Stimulated activated CD8-positive, alpha-beta memory T cell treated with anti-CD3 and anti-CD28 coated beads, Interleukin-15, amount 100 ng/mL, for 1 hour (primary cell): ENCODE results near the gene HLTF.

Source experiments
- DNase-seq: peaks from one replicate; pipeline ENCODE4 v3.0.0-alpha.2; 2020; ENCODE audit warnings: low read depth

The HLTF gene

GRCh38 chr3:149085828-149086231, 503 bp downstream of the HLTF start:
- peak; percentile 4 for DNase-seq

GRCh38 chr3:149081772-149082171, 4.6 kb downstream of the HLTF start:
- no peak for DNase-seq

- no peak for DNase-seq
Measured at GRCh38 chr3:149080699-149081091, 5.6 kb downstream of the HLTF start.

DNA sequence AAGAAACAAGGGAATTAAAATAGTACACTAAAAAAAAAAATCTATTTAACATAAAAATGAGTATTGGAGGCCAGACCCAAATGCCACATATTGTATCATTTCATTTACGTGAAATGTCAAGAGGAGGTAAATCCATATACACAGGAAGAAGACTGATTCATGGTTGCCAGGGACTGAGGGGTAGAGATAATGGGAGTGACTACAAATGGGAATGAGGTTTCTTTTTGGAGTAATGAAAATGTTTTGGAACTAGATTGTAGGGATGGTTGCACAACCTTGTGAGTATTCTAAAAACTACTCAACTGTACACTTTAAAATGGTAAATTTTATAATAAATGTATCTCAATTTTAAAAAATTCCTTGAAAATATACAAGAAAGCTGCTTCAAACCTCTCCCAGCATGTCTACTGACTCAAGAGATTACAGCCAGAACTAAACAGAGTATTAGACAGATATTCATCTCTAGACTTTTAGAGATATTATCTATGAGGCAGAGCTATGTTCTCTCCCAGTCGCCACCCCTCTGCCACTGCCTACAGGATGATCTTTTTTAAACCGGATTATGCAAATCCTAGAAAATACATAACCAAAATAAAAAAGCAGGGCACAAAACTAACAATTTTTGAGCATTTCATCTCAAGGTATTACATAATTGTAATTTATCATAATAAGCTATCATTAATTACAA, 6.2 kb downstream of the HLTF start:
- no peak for DNase-seq

- no peak for DNase-seq
Measured at GRCh38 chr3:149077628-149078027, 8.7 kb downstream of the HLTF start.

DNA sequence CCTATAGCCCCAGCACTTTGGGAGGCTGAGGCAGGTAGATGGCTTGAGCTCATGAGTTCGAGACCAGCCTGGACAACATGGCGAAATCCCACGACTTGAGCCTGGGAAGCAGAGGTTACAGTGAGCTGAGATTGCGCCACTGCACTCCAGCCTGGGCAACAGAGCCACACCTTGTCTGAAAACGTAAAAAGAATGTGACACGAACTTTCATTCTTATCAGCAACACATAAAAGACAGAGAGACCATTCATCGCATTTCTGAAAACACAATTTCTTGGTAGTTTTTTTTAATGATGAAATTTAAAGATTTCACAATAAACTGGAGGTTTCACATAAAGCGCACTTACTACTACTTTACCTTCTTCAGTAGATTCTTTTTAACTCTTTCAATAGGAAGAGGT, 18.4 kb downstream of the HLTF start:
- no peak for DNase-seq

DNA sequence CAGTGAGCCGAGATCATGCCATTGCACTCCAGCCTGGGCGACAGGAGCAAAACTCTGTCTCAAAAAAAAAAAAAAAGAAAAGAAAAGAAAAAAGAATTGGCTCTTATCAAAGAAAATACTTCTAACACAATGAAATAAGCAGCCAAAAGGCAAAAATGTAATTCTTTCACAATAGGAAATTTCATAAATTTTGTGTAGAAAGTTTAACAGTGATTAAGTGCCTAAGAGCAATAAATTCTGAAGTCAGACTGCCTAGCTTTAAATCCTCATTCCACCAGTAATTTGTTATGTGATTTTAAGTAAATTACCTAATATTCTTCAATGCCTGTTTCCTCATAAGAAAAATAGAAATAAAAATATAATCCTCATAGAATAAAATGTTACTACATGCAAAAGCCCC, 24.6 kb downstream of the HLTF start:
- no peak for DNase-seq

- DNase-seq: no peak
Measured at GRCh38 chr3:149058602-149059001, 27.7 kb downstream of the HLTF start.

DNA sequence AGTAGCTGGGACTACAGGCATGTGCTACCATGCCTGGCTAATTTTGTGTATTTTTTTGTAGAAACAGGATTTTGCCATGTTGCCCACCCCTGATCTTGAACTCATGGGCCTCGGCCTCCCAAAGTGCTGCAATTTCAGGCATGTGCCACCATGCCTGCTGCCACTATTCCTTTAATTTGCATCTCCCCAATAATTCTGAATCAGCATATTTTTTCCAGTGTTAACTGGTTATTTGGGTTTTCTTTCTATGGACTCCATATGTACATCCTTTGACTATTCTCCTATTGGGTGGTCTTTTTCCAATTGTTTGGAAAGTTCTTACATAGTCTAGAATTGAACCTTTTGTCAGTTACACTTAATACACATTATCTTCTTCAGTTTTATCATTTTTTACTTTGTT, 28.1 kb downstream of the HLTF start:
- DNase-seq: no peak

- no peak for DNase-seq
Measured at GRCh38 chr3:149055575-149055974, 30.8 kb downstream of the HLTF start.

DNA sequence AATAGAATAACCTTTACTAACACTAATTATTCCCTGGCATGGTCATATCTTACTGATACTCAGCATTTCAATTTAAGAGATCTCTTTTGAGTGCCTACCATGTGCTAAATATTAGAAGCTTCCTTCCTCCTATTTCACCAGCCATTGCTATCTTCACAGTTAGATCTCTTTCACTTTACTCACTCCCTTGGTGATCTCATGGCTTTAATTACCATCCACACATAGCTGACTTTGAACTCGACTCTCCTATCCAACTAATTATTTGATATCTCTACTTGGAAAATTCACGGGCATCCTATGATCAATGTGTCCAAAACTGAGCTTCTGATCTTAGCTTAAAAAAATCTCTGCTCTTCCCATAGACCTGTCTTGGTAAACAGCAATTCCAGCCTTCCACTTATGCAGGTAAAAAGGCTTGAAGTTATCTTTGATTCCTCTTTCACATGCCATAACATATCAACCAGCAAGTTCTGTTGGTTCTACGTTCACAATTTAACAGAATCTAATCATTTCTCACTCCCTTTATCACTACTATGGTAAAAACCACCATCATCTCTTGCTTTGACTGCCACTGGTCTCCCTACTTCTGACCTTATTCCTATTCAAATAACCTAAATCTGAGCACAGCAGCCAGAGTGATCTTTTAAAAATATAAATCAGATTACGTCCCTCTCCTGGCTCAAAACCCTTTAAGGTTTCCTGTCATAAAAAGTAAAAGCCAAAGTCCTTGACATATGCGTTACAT, 41.8 kb downstream of the HLTF start:
- DNase-seq: no peak

- no peak for DNase-seq
Measured at GRCh38 chr3:149042789-149043386, 43.4 kb downstream of the HLTF start.

DNA sequence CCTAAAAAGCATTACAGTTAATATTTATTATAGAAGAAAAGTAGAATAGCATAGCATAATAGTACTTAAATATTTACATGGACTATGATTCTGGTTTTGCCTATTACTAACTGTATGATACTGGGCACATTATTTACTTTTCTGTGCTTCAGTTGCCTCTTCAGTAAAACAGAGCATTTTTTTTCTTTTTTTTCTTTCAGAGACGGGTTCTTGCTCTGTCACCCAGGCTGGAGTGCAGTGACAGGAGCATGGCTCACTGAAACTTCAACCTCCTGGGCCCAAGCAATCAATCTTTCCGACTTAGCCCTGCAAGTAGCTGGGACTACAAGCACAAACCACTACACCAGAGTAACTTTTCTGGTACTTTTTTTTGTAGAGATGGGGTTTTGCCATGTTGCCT, 48.0 kb downstream of the HLTF start:
- no peak for DNase-seq

- no peak for DNase-seq
Measured at GRCh38 chr3:149037684-149038083, 48.6 kb downstream of the HLTF start.

- DNase-seq: no peak
Measured at GRCh38 chr3:149031096-149031495, 55.2 kb downstream of the HLTF start.

GRCh38 chr3:149026718-149027117, 59.6 kb downstream of the HLTF start:
- no peak for DNase-seq

DNA sequence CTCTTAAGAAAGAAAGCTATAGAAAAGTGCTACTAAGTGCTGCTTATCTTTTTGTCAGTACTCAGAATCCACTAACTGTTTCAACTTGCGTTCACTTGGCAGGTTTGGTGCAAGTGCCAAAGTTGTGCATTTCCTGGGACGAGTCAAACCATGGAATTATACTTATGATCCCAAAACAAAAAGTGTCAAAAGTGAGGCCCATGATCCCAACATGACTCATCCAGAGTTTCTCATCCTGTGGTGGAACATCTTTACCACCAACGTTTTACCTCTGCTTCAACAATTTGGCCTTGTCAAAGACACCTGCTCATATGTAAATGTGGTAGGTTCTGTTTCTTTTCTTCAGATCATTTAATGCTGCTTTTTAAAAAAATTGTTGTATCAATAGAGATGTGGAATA, 62.4 kb downstream of the HLTF start:
- DNase-seq: no peak

DNA sequence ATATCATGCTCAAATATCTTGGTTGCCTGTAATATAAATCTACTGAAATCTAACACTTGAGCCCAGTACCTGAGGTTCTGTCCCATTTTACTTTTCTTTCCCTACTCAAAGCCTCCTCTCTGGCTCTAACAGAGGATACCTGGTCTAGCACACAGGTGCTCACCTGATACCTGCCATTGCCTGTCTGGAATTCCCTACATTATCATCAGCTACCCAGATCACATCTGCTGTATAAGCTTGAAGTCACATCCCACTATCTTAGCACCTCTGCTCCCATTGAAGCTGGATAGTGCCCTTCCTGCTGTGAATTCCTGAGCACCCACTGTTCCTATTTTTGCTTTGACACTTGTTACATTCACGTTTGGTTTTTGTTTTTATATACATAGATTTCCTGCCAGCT, 64.5 kb downstream of the HLTF start:
- DNase-seq: no peak

- DNase-seq: no peak
Measured at GRCh38 chr3:149020839-149021252, 65.5 kb downstream of the HLTF start.

DNA sequence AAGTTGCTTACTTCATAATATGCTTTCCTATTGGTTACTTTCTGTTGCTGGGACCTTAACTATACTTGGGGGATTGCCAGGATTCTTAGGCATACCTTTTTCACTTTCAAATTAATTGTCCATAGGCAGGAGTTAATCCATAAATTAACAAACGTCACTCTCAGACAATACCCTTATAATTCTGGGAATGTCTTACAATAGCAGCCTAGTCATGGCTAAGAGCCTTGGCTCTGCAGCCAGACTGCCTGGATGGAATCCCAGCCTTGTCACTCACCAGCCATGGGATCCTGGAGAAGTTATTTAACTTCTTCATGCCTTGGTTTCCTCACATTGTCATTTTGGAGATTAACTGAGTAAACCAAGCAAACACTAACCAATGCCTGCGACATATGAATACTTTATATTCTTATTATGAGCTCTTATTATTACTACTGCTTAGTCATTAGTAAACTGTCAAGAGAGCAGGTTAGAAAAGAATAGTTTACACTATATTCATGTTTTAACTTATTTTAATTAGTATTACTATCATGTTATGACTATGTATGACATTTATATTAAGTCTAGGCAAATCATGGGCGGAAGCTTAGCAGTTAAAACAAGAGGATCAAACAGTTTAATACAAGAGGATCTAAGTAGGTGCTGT, 66.0 kb downstream of the HLTF start:
- no peak for DNase-seq

DNA sequence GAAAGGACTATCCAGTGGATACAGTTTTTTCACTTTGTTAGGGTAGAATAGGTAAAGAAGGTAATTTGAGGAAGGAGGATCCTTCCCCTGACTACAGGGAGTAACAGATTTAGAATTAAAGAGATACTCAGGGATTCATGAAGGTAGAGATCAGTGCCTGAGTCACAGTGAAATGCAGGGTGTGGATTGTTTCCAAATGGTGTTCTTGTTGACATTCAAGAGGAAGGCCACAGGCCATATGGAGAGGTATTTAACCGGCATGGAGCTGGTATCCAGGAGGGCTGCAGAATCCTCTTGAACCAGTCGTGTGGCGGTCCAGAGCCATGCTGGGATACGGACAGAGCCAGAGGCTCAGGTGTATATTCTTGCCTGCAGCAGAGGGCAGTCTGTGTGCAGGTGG, 66.8 kb downstream of the HLTF start:
- DNase-seq: no peak

DNA sequence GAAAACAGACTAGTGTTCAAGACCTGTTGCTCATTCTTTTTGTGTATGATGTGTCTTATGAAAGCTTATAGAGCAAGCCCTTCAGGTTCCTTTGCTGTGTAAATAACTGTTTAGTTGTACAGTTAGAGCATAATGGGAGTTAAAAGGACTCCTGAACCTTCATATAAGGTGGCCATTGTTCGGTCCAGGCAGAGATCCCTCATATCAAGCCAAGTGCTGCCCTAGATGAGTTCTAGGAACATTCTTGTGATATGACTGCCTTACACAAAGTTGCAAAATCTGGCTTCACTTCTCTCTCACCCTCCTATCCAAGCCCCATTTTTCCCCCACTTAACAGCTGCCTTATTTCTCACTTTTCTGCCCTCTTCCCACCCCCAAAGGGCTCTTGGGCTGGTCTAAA, 68.1 kb downstream of the HLTF start:
- DNase-seq: no peak
